ENCODE data around the gene METTL24.

METTL24 gene

DNA sequence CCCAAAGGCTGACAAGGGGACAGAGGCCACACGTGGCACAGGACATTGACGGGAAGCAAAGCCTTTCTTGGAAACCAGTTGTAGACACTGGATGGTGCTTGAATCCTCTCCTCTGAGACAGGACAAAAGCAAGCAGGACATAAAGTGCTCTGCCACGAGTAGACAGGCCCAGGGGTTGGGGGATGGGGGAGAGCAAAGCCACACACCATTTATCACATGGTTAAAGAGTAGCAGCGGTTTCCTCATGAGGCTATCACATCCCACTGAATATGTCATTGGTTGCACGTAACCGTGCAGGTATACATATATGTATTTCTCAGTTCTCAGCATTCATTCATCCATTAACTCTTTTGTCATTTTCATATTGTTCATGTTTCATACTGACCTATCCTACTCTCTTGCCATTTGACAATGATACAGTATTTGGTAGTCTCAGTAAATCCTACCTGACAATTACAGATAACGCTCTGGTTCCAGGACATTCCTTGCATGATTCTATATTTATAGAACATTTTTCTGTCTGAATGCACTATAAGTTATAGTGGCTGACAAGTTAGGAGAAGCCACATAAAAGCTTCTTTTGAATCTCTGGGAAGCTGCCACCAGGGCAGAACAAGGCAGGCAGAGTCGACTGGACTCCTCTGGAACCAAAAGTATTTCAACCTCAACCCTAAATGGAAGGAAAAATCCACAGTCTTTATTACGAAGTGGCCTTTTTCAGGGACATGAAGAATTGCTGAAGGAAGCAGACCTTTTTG, 23.5 kb downstream of the METTL24 start:
- DNase-seq (ENCODE audit: low read depth, low spot score): no peak

DNA sequence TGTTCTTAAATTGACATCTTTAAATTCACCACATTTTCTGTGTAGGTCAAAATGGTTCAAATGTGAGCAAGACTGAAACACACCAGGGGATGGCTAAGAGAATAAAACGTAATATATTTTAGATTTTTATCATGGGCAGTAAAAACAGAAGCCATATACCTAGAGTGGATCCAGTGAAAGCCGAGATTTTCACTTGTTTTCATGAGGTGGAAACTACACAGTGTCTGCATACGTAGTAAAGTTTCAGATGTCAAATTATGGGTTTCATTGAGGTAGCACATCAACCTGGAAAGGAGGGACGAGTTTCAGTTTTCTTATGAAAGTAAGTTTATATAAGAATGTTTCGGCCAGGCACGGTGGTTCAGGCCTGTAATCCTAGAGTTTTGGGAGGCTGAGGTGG, 25.9 kb downstream of the METTL24 start:
- DNase-seq (ENCODE audit: low read depth, low spot score): no peak

DNA sequence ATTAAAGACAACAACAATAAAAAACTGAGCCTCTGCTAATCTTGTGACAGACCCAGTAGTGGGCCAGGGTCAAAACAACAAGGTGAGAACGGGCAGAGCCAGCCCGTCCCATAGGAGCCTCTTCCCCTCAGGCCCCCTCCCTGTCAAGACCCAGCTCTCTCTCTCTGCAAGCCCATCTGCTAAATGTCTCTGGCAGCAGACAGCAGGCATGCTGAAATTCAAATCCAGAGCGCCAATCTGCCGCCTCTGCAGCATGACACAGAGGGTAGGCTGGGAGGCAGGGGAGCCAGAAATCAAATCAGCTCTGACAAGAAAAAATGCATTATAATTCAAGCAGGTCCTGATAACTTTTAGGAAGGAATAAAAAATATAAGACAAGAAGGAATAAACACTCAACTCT, 26.3 kb downstream of the METTL24 start:
- DNase-seq (ENCODE audit: low read depth, low spot score): no peak

DNA sequence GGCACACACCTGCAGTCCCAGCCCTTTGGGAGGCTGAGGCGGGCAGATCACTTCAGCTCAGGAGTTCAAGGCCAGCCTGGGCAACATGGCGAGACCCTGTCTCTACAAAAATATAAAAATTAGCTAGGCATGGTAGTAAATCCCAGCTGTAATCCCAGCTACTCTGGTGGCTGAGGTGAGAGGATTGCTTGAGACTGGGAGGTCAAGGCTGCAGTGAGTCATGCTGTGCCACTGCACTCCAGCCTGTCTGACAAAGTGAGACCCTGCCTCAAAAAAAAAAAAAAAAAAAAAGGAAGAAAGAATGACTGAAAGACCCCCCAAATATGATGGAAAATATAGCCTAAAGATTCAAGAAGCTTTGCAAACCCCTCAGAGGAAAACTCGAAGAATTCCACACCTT, 26.8 kb downstream of the METTL24 start:
- no peak for DNase-seq (ENCODE audit: low read depth, low spot score)

DNA sequence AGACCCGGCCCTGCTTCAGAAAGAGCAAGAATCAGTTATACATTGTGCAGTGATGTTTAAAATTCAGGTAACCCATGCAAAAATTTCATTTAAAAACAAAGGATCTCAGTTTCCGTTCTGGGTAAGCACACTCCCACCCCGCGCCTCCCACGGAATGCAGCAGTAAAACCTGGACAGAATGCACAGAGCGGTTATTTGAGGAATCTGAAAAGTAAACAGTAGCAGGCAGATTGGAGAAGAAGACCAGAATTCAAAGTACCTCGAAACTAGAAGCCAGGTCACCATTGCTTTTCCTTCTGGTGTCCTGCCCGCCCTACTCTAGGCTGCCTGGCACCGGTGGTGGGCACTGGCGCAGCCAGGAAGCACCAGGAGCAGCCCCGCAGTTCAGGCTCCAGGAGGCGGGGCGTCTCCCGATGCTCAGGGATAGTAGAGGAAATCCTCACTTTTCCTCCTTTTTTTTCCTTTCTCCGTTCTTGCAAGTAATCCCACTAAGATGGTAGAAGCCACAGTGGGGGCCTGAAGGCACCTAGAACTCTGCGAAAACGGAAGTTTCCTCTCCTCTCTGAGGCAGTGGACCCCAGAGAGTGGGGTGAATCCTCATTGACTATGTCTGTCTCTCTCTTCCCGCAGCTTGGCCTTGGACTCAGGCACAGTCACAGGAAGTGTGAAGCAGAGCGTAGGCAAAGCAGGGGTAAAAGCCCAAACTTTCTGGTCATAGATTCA, 28.3 kb downstream of the METTL24 start:
- no peak for DNase-seq (ENCODE audit: low read depth, low spot score)

DNA sequence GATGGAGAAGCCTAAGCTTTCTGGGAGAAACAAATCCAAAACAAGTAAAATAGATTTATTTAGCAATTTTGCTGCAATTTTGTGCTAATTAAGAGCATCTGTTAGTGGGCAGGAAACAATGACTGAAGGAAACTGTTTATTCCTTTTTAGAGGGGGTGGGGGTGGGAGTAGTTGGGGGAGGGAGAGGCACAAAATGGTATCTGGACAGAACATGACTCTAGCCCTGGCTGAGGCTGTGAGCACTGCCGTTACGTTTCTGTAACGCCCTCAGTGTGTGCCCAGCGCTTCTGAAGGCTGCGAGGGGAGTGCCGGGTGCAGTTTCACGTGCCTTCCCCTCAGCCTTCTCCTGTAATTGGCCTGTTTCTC, 28.8 kb downstream of the METTL24 start:
- DNase-seq (ENCODE audit: low read depth, low spot score): no peak

DNA sequence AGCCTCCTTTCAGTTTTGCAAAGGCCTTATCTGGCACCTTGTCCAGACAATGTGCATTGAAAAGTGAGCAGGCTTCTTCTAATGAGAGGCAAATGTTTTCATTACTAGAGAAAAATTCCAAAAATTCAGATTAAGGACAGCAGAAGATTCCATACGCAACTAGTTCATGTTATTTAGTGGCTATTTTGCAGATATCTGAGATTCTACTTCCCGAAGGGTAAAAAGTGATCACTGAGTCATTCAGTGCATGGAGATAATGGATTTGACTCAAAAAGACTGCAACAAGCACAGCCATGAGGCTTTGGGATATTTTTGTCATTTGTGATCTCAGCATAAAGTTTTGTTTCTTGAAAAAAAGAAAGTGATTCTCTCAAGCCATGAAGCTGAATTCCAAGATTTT, 29.9 kb downstream of the METTL24 start:
- DNase-seq (ENCODE audit: low read depth, low spot score): no peak

DNA sequence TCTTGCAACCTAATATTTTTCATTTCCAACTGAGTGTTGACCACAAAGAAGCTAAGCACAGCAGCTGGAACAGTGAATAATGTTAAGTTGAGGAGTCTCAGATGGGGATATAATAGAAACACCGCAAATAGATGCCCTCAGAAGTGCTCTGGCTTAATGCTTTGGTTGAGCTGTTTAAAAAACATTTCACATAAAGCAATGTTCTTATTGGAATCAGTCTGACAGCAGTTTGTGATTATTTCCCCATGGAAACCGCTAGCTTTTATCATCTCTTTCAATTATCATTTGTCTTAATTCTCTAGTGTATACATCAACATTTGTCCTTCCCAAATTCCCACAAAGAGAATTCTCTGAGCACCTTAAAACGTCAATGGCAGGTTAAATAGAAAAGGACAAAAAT, 30.8 kb downstream of the METTL24 start:
- DNase-seq (ENCODE audit: low read depth, low spot score): no peak

DNA sequence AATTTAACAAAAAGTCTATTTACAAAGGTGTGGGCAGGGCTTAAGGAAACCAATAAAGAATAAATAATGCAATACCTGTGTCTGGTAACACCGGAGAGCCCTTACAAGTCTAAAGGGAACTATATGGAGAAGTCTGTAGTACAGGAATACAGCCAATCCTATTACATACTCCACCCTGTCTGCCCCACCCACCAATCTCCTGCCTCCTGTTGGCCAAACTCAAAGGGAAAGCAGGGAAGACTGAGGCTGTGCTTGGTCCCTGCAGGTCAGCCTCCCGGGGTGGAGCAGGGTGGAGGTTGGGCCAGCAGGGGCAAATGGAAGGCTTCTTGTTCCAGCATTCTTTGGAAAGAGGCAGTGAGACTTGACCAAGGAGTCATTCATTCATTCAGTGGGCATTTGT, 31.5 kb downstream of the METTL24 start:
- no peak for DNase-seq (ENCODE audit: low read depth, low spot score)

DNA sequence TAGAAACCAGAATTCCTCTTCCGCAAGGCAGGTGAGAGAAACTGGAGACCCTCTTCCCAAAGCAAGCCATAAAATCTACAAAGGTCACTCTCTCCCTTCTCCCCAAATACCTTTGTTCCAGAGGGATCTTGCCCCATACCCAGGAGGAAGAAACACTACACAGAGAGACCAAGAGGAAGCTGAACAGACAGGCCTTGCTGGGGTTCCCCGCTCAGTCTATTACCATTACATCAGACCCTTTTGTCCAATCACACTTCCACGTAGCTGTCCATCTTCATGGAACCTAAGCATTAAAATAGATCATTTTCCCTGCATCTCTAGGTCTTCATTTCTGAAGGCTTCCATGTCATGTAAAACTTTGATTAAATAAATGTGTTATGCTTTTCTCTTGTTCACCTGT, 32.1 kb downstream of the METTL24 start:
- DNase-seq (ENCODE audit: low read depth, low spot score): no peak

DNA sequence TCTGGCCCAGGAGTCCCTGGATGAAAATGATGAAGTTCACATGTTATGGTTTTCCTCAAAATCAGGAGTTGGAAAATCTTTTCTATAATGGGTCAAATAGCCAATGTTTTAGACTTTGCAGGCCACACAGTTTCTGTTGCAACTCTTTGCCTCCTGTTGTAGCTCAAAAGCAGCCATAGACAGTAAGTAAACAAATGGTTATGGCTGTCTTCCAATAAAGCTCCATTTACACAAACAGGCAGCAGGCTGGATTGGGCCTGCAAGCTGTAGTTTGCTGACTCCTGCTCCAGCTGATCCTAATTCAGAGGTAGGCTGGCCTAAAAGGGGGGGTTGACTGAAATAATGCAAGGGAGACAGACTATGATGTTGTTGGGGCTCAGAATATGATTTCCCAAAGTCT, 33.0 kb downstream of the METTL24 start:
- no peak for DNase-seq (ENCODE audit: low read depth, low spot score)

DNA sequence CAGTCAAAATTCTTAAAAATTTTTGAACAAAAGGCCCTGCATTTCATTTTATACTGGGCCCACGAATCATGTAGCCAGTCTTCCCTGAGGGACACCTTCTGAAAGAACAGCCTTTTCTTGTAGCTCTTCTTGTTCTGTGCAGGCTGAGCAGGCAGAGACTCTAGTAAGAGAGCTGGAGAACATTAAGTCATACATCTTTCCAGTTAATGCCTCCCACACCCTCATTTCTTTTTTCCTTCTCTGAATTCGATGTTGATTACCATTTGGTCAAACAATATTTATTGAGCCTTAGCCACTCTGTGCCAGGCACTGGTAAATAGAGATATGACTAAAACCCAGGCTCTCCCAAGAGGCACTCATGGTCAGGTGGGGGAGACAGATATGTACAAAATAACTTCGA, 33.6 kb downstream of the METTL24 start:
- no peak for DNase-seq (ENCODE audit: low read depth, low spot score)

DNA sequence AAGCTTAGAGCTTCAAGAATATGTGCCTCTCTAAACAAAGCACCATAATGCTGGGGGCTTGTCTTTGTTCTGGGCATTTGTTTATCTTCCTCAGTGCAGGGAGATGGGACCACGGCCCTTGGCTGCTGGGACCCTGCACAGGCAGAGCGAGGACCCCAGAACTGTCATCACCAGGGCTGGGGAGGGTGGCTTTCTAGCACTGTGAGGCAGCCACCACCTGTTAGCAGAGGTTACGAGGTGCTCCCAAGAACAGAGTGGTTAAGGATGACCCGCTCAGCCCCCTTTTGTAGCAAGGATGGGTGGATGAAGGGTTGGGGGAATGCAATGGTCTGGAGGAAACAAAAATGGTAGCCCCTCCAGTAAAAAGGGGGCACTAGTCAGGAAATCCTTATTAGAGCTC, 34.9 kb downstream of the METTL24 start:
- no peak for DNase-seq (ENCODE audit: low read depth, low spot score)

DNA sequence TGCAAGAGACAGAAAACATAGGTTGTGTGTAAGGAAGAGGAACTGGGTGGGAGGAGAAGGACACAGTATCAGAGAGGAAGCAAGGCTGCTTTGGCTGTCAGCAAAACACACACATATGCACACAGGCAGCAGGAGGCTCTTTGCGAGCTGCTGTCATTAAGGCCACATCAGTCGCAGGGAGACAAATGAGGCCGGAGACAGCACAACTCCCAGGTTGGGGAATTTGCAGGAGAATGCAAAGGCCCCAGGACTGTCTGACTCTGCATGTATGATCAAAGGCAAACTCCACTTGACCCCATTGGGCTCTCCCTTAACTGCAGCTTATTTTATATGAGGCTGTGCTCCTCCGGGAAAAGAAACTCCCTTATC, 35.3 kb downstream of the METTL24 start:
- DNase-seq (ENCODE audit: low read depth, low spot score): no peak

DNA sequence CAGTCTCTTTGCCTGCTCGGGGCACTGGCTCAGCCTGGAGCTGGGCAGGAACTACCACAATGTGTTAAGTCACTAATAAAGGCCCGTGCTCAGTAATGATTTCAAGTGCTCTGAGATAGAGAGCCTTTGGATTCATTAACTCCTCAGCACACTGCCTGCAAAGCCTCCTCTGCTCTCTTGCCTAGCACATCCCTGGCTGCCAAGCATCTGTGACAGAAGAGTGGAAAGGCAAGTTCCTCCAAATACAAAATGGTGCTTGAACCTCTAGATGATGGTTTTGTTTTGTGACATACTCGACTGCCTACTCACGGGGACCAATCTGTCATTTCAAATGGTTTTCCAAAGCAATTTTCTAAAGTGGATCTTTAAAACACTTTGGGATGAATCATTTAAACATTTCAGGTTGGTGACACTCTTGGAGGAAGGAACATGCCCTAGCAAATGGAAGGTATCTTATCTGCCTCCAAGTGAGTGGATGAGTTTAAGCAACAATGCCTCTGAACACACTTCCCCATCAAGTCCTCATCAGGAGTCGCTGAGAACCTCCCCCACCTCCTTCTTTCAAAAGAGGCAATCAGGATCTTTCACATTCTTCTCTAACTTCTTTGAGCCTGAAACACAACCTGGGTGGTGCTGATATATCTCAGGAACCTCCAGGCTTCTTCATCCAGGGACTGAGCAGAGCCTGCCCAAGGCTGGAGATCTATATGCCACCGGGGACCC, 35.8 kb downstream of the METTL24 start:
- DNase-seq (ENCODE audit: low read depth, low spot score): no peak

DNA sequence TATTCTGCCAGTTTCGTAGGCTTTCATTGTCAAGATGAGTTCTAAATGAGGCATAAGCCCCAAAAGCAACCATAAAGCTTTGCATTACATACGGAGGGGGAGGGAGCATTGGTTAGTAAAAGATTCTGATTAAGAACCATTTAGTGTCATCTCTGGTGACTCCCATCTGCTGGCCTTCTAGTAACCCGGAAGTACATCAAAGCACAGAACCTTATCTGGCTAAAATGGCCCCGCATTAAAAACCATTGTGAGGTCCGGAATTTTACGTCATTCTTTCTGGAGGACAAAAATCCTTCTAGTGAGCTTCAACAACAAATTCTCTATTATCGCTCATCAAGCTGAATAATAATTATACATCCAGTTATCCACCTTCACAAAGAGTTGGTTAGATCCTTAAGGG, 37.8 kb downstream of the METTL24 start:
- DNase-seq (ENCODE audit: low read depth, low spot score): no peak

DNA sequence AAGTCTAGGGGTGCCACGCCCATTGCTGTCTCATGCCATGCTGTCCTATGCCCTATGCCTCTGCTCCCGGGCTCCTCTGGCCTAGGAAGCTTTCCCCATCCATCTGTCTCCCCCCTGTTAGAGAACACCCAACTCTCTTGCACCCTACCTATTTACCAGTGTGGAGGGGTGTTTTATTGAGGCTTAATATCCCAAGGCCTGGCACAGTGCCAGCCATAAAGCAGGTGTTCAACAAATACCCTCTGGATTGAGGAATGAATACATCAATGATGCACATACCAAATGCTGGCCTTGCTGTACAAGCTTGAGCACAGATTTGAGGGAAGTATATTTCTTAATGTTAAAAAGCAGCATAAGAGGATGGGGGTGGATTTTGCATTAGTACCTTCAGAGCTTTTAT, 38.3 kb downstream of the METTL24 start:
- no peak for DNase-seq (ENCODE audit: low read depth, low spot score)

DNA sequence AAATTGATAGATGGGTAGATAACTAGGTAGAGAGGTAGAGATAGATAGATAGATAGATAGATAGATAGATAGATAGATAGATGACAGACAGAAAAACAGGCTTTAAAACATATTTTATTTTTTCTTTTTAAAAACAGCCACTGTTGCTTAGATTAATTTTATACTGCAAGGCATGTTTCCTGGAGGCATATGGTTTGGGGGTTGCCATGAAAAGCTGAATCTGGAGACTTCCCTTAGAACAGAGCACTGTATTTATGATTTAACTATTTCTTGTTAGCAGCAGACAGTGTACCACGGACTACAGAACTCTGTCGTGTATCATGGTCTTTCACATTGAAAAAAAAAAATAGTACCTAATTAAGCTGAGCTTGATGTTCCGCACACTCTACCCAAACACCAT, 38.8 kb downstream of the METTL24 start:
- no peak for DNase-seq (ENCODE audit: low read depth, low spot score)

DNA sequence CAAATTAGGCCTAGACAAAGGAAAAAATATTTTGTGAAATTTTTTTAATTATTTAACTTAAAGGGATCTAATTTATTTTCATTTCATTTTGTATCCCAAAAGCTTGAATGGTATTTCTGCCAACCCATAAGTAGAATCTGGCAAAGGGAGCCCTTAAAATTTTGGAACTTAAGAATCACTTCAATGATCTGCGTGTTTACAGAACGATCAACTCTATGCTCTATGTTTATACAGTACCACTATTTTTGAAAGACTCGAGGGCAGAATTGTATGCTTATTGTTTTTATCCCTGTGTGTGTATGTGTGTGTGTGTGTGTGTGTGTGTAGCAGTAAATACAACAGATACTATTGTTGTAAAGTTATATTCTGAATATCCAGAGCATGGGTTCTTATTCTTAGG, 39.2 kb downstream of the METTL24 start:
- DNase-seq (ENCODE audit: low read depth, low spot score): no peak

DNA sequence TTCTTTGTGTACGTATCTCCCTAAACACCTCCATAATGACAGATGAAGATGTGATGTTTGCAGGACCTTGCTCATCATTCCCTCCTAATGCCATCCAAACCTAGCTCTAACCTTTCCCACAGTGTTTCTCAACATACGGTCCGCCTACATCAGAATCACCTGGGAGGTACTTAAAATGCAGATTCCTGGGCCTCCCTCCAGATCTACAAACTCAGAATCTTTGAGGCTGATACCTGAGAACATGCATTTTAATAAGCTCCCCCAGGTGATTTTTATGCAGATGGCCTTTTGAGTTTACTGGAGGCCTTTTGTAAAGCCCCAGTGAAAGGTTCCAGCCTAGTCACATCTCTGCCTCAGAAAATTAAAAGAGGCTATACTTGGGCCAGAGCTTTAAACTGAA, 40.5 kb downstream of the METTL24 start:
- DNase-seq (ENCODE audit: low read depth, low spot score): no peak

DNA sequence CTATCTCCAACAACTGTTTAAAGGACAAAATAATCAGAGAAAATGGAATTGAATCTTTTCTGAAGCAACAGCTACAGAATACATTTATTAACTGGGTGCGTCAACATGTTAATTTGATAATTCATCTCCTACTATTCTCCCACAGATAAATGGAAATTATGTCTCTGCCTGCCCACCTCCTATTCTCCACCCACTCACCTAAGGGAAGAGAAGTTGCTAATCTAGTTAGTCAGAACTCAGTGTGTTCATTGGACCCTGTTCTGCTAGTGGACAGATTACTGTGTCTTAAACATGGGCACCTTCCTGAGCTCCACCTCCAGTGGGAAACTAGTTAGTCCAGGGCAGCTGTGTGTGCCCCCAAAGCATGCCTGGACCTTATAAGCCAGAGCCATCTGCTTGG, 41.0 kb downstream of the METTL24 start:
- no peak for DNase-seq (ENCODE audit: low read depth, low spot score)

DNA sequence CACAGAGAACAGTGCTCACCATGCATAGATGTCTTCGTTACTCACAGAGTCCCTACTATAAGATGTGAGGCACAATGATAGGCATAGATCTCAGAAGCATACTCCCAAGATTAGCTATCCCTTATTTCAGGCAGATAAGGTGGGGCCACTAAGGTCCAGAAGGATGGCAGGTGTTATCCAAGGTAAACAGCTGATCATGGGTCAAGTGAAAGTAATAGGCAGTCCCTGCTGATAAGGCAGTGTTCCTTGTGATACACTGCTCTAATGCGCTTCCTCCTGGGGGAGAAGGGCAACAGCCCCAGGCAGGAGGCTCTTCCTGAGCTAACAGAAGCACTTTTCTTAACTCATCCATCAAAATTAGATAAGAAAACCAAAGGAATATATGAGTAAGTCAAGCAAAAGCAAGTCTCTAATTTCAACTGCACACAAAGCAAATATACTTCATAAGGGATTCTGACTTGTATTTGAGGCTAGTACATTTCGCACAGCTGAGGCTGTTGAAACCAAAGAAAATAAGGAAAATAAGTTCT, 42.2 kb downstream of the METTL24 start:
- DNase-seq (ENCODE audit: low read depth, low spot score): no peak
